NCI-H2227 (cell line): Measurements from ENCODE around the gene TAOK1.
"Not testable (repeated sequence)": the region's sequence is repeated elsewhere in the genome, so short reads cannot be mapped to it uniquely, and the experiment has no call there.

Source experiments
- DNase-seq: peaks from one replicate; lab custom pipeline; 2025; ENCODE audit not compliant: unreplicated experiment; lab: John Stamatoyannopoulos, UW

The TAOK1 gene

GRCh38 chr17:29389982-29390850, at the start of gene TAOK1:
Gene TAOK1 (plus strand): TSS chr17:29390363. CDS start chr17:29451549, 61,186 bp downstream.
- peak; percentile 97 for DNase-seq

- no peak for DNase-seq
These were observed 48.4 kb upstream of the TAOK1 start for GRCh38 chr17:29341726-29342125.

DNA sequence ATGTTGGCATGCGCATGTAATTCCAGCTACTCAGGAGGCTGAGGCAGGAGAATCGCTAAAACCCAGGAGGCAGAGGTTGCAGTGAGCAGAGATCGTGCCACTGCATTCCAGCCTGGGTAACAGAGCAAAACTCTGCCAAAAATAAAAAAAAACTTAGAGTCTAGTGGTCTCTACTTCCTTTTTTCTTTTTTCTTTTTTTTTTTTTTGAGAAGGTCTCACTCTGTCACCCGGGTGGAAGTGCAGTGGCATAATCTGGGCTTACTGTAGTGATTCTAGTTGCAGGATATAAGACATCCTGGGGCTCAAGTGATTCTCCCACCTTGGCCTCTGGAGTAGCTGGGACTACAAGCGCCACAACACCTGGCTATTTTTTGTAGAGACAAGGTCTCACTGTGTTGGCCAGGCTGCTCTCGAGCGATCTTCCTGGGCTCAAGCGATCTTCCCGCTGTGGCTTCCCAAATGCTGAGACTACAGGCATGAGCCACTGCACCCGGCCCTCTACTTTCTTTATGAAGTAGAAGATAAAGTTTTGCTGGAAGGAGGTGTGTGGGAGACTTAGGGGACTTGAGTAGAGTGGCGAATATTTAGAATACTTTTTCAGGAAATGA, 47.9 kb upstream of the TAOK1 start:
- no peak for DNase-seq

GRCh38 chr17:29344201-29344856, 45.8 kb upstream of the TAOK1 start:
- DNase-seq: no peak

DNA sequence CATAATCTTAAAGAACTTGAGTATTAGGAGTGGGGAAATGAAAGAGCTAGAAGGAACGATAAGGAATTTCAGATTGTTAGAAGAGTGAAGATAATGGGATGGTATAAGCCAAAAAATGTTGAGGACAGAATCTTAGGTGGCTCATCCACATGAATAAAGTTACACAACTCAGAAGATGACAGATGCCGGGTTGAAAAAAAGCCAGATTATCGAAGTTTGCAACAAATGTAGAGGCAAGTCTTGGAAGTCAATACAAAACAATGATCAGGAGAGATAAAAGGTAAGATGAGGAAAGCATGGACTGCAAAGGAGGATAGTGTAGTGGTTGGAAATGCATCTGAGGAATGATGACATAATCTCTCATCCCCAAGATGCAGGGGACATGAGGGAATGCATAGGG, 45.1 kb upstream of the TAOK1 start:
- DNase-seq: no peak

DNA sequence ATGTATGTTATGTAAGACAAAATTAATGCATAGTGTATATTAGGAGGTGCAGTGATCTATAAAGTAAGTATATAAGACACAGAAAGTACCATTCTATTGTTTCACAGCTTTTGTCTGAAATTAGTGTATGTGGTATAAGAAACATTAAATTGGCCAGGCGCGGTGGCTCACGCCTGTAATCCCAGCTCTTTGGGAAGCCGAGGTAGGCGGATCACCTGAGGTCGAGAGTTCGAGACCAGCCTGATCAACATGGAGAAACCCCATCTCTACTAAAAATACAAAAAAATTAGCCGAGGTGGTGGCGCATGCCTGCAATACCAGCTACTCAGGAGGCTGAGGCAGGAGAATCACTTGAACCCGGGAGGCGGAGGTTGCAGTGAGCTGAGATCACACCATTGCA, 44.7 kb upstream of the TAOK1 start:
- DNase-seq: not testable (repeated sequence)

DNA sequence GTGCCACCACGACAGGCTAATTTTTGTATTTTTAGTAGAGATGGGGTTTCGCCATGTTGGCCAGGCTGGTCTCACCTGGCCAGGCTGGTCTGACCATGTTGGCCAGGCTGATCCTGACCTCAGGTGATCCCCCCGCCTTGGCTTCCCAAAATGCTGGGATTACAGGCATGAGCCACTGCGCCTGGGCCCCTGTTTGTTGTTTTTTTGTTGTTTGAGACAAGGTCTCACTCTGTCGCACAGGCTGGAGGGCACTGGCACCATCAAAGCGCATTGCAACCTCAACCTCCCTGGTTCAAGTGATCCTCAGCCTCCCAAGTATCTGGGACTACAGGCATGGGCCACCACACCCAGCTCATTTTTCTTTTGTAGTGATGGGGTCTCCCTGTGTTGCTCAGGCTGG, 43.7 kb upstream of the TAOK1 start:
- no peak for DNase-seq

- DNase-seq: no peak
These were observed 42.1 kb upstream of the TAOK1 start for GRCh38 chr17:29347831-29348629.

- DNase-seq: no peak
These were observed 40.8 kb upstream of the TAOK1 start for GRCh38 chr17:29349409-29349808.

- no peak for DNase-seq
These were observed 38.0 kb upstream of the TAOK1 start for GRCh38 chr17:29352146-29352545.

- DNase-seq: no peak
These were observed 32.9 kb upstream of the TAOK1 start for GRCh38 chr17:29357232-29357631.

DNA sequence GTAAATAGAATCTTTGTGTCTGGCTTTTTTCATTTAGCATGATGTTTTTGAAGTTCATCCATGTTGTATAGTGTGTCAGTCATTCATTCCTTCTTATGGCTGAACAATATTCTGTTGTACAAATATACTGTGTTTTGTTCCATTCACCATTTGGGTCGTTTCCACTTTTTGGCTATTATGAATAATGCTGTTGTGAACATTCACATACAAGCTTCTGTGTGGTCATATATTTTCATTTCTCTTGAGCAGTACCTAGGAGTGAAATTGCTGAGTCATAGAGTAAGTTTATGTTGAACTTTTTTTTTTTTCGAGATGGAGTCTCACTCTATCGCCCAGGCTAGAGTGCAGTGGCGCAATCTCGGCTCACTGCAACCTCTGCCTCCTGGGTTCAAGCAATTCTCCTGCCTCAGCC, 32.3 kb upstream of the TAOK1 start:
- no peak for DNase-seq

- DNase-seq: no peak
These were observed 31.7 kb upstream of the TAOK1 start for GRCh38 chr17:29358416-29358815.

DNA sequence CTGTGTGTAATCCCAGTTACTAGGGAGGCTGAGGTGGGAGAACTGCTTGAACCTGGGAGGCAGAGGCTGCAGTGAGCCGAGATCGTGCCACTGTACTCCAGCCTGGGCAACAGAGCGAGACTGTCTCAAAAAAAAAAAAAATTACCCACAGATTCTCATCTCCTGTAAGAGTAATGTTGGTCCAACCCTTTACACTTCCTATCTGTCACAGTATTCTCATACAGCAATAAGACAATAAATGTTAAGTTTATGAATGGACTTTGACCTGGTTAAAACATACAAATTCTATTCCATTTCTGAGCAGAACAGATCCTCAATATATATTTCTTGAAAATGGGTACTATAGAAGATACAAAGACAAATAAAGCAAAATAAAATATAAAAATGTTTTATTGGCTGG, 30.4 kb upstream of the TAOK1 start:
- DNase-seq: no peak

DNA sequence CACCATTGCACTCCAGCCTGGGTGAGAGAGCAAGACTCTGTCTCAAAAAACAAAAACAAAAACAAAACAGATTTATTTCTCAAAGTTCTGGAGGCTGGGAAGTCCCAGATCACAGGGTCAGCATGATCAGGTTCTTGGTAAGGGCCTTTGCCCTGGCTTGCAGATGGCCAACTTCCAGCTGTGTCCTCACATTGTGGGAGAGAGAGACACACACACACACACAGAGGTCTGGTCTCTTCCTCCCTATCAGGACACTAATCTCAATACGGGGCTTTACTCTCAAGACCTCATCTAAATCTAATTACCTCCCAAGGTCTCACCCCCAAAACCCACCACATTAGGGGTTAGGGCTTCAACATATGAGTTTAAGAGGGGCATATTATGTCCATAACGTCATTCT, 26.4 kb upstream of the TAOK1 start:
- no peak for DNase-seq

GRCh38 chr17:29364691-29365090, 25.5 kb upstream of the TAOK1 start:
- DNase-seq: no peak

DNA sequence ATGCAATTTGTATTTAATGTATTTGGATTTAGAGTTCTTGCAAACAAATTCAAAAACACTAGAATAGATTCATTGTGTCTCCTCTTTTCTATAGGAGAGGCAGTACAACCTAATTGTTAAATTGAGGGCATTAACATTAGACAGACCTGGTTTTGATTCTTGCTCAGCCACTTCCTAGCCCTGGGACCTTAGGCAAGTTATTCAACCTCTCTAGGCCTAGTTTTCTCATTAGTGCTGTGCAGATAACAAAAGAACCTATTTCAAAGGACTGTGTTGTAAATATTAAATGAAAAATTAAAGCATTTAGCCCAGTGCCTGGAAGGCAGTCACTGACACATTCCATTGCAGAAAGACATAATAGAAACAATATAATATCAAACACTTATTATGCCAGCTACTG, 22.0 kb upstream of the TAOK1 start:
- DNase-seq: no peak

GRCh38 chr17:29368926-29369325, 21.2 kb upstream of the TAOK1 start:
- peak; percentile 27 for DNase-seq

DNA sequence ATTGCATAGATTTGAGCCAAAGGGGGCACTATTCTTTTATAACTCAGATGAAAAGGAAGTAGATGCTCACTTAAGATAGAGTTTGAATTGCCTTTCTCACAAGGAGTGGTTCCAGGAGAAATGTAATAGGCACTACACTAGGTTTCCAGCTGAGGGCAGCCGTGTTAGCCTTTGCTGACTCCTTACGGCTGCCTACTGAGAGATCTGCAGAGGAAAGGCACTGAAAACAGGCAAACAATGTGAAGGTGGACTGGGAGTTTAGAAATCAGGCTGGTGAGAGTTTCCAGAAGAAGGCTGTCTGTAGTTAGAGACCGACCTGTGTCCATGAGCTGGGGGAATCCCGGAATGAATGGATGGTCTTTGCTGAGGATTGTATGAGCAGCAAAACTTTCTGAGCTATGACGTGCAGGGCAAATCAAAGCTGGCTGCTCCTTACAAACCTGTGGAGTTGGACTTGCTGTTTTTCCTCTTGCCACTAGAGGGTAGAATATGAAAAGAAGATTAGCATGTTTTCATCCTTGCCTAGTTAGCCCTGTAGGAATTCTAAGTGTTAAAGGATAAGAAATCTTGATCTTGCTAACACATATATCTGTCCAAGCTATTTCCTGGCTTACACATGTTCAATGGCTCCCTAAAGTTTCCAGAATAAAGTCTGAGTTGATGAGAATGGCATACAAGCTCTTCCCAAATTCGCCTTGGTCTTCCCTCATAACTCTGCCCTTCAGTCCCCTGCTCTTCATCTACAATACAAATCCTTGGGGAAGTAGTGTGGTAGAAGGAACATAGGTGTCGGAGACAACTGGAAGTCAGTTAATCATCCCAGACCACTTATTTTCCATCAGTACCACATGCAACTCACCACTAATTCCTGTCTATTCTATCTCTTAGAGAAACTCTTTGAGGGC, 20.1 kb upstream of the TAOK1 start:
- peak; percentile 69 for DNase-seq

- no peak for DNase-seq
These were observed 13.4 kb upstream of the TAOK1 start for GRCh38 chr17:29376667-29377270.
